Esophagus muscularis mucosa (tissue), 4 donors: Measurements from ENCODE around the gene KSR1. TPM values are rescaled to one million over a fixed set of nuclear protein-coding genes. Genes with fewer than 3 reads are reported as not detected.

Experiments used
- DNase-seq: peaks from one replicate; pipeline ENCODE4 v3.0.0-alpha.2; 2017; ENCODE audit errors: extremely low spot score
- H3K27ac ChIP-seq, 4 donors: fragments of 200-600 bp; sonication (generic); replicated peaks in 1 of 4; 1 replicate in 3 of 4; 2 replicates in 1 of 4; pipeline ENCODE4 v1.5.1; 2016 to 2019; ENCODE audit warnings: mild to moderate bottlenecking in 1 of 4
- H3K27me3 ChIP-seq, 4 donors: fragments of 200-600 bp; sonication (generic); one replicate each; pipeline versions ENCODE4 v1.5.1 to v1.6.0; 2016 to 2019
- H3K36me3 ChIP-seq, 4 donors: fragments of 200-600 bp; sonication (generic); one replicate each; pipeline ENCODE4 v1.5.1; 2016 to 2019
- H3K4me1 ChIP-seq, 4 donors: fragments of 200-600 bp; sonication (generic); one replicate each; pipeline ENCODE4 v1.5.1; 2016 to 2019
- H3K4me3 ChIP-seq, 4 donors: fragments of 200-600 bp; sonication (generic); 1 replicate in 2 of 4; 2 replicates in 2 of 4; pipeline ENCODE4 v1.5.1; 2016 to 2019; ENCODE audit warnings: mild to moderate bottlenecking in 4 of 4, moderate library complexity in 1 of 4
- H3K9me3 ChIP-seq, 4 donors: fragments of 200-600 bp; sonication (generic); 1 replicate in 3 of 4; 2 replicates in 1 of 4; pipeline ENCODE4 v1.5.1; 2016 to 2019
- EP300 ChIP-seq: sonication (generic); formaldehyde crosslinking; IDR thresholded peaks from one replicate; pipeline ENCODE4 v1.6.1; 2017; ENCODE audit warnings: antibody characterized with exemption
- POLR2A ChIP-seq: fragments of 450-650 bp; IDR thresholded peaks from one replicate; pipeline ENCODE4 v1.6.1; 2017; ENCODE audit warnings: antibody characterized with exemption, moderate library complexity, mild to moderate bottlenecking, low read depth
- POLR2AphosphoS5 ChIP-seq, 2 donors: sonication (generic); formaldehyde crosslinking; IDR thresholded peaks; one replicate each; pipeline ENCODE4 v1.6.1; 2017; ENCODE audit warnings: antibody characterized with exemption in 2 of 2
- WGBS: methylation state at CpG from one replicate; pipeline ENCODE4 v1.1.5; 2018; 5-methylcytosine and 5-hydroxymethylcytosine counted together
- intact Hi-C: fragments of 100-400 bp; cut with DNase I; formaldehyde crosslinking; loops from one replicate; pipeline ENCODE4 v1.15.1; 2023
- total RNA-seq, 4 donors: library from RNA; depleted of rRNA; stranded (reverse); fragments of >200 nt; gene quantifications; one replicate each; pipeline versions ENCODE4 v1.1.0 to v1.2.1, GENCODE V29; 2016
- TF ChIP-seq, protein P1 (sequence below), 3 experiments: fragments of 200-600 bp in 2 of 3; fragments of 450-650 bp in 1 of 3; sonication (generic) in 2 of 3; IDR thresholded peaks; one replicate each; pipeline ENCODE4 v1.5.1; 2017 to 2019; ENCODE audit warnings: antibody characterized with exemption in 3 of 3, mild to moderate bottlenecking in 2 of 3, moderate library complexity in 1 of 3

Gene KSR1
- total RNA-seq, 4 donors from 2014 or later, result 13.3 to 18.9 (median 13.7) TPM

DNA sequence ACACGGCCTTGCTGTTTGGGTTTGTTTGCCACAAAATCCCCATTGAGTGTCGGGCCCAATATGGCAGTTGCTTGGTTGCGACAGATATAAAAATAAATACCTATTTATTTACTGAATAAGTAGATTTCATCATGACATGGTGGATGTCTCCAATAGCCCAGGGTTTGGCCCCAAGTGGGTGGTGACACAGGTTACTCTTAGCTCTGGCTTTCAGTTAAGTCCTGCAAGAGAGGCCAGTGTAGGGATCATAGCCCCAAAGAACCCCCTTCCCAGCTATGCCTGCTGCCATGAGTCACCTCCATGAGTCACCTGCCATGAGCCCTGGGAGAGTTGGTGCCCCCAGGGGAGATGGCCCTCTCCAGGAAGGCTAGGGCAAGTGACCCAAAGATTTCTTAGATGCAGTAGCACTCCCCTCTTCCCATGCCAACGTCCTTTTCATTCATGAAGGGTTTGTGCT lies 96.1 kb downstream of the KSR1 start:
- intact Hi-C loops, result no loop called here
- DNase-seq, result no peak
- TF ChIP-seq POLR2AphosphoS5 (IDR thresholded peaks at IDR 0.05), result no peak
- no peak for TF ChIP-seq EP300
- no peak for TF ChIP-seq POLR2A
- Histone ChIP-seq H3K9me3 (no peaks in the 10 kb centered on the region), H3K4me1 (peaks cover 9 to 41% (median 39%) of the 10 kb centered on the region in 4 donors), H3K36me3 (peaks cover 0 to 3% (median 0%) of the 10 kb centered on the region in 4 donors), H3K27ac (peak overlapping the region in 1 of 4 donors; percentile 6), H3K27me3 (no peaks in the 10 kb centered on the region), H3K4me3 (no peak overlapping the region)
- WGBS, result 92% methylated on average over 4 of the region's 4 CpGs

DNA sequence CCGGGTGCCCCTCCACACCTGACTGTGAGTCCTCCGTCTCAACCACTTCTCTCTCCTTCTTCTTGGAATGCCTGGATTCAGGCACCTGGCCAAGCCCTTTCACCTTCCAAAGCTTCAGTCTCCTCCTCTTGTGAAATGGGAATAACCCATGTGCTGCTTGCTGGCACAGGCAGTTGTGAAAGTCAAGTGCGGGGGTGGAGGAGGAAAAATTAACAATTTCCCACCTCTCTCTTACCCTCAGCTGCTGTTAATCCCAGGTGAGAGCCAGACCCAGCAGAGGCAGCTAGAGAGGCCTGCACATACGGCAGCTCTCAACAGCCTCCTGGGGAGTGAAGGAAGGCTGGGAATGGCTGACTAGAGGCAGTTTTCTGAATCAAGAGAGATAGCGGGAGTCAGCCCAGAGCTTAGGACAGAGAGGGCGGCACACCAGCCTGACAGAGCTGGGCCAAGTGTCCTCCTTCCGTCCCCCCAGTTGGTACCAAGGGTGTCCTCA lies 96.8 kb downstream of the KSR1 start:
- WGBS, result 74% methylated on average over 7 of the region's 7 CpGs
- no peaks in the 10 kb centered on the region for H3K27me3 ChIP-seq
- TF ChIP-seq, protein P1, sequence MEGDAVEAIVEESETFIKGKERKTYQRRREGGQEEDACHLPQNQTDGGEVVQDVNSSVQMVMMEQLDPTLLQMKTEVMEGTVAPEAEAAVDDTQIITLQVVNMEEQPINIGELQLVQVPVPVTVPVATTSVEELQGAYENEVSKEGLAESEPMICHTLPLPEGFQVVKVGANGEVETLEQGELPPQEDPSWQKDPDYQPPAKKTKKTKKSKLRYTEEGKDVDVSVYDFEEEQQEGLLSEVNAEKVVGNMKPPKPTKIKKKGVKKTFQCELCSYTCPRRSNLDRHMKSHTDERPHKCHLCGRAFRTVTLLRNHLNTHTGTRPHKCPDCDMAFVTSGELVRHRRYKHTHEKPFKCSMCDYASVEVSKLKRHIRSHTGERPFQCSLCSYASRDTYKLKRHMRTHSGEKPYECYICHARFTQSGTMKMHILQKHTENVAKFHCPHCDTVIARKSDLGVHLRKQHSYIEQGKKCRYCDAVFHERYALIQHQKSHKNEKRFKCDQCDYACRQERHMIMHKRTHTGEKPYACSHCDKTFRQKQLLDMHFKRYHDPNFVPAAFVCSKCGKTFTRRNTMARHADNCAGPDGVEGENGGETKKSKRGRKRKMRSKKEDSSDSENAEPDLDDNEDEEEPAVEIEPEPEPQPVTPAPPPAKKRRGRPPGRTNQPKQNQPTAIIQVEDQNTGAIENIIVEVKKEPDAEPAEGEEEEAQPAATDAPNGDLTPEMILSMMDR (IDR thresholded peaks at IDR 0.05), result no peak
- TF ChIP-seq POLR2AphosphoS5 (IDR thresholded peaks at IDR 0.05), result no peak
- TF ChIP-seq EP300, result no peak
- no peak for TF ChIP-seq POLR2A
- H3K4me3 ChIP-seq, result no peak overlapping the region
- H3K4me1 ChIP-seq, result peaks cover 9 to 41% (median 39%) of the 10 kb centered on the region in 4 donors
- DNase-seq, result no peak
- peak overlapping the region in 2 of 4 donors; percentile 47 for H3K27ac ChIP-seq
- no peaks in the 10 kb centered on the region for H3K9me3 ChIP-seq
- intact Hi-C loops, result no loop called here
- H3K36me3 ChIP-seq, result peaks cover 0 to 3% (median 0%) of the 10 kb centered on the region in 4 donors

DNA sequence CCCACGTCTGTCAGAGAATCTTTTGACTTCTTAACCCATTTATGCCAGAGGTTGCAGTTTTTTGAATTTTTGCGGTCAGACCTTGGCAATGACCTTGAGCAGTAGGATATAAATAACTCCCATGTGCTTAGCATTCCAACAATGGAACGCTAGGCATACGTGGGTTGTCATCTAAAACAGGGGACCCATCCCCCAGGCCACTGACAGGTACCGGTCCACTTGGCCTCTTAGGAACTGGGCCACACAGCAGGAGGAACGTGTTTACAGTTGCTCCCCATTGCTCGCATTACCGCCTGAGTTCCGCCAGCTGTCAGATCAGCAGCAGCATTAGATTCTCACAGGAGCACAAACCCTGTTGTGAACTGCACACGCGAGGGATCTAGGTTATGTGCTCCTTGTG lies 97.9 kb downstream of the KSR1 start:
- no peak overlapping the region for H3K4me3 ChIP-seq
- no peak for DNase-seq
- 45% methylated on average over 11 of the region's 11 CpGs for WGBS
- H3K27ac ChIP-seq, result peak overlapping the region in 2 of 4 donors; percentile 19 to 47
- H3K36me3 ChIP-seq, result peaks cover 0 to 3% (median 0%) of the 10 kb centered on the region in 4 donors
- H3K4me1 ChIP-seq, result peaks cover 15 to 41% (median 40%) of the 10 kb centered on the region in 4 donors
- TF ChIP-seq POLR2AphosphoS5 (IDR thresholded peaks at IDR 0.05) (peak; percentile 28 to 50), POLR2A (no peak), EP300 (no peak)
- TF ChIP-seq, protein P1 (IDR thresholded peaks at IDR 0.05), result no peak
- intact Hi-C loops, result no loop called here
- H3K9me3 ChIP-seq, result no peaks in the 10 kb centered on the region
- no peaks in the 10 kb centered on the region for H3K27me3 ChIP-seq

DNA sequence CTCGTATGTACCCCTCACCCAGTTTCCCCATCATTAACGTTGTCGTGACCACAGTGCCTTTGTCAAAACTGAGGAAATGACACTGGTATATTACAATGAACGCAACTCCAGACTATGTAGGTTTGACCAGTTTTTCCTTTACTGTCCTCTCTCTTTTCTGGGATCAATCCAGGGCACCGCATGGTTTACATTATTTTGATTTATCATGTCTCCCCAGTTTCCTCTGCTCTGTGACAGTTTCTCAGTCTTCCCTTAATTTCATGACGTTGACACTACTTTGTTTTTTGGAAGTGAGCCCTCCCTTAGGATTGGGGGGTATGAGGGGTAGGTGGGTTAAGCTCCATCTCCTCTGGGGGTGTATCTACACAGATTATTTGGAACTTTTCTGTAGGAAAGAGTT lies 98.7 kb downstream of the KSR1 start:
- Histone ChIP-seq H3K36me3 (peaks cover 0 to 3% (median 0%) of the 10 kb centered on the region in 4 donors), H3K9me3 (no peaks in the 10 kb centered on the region), H3K4me3 (no peak overlapping the region), H3K27ac (no peak overlapping the region), H3K27me3 (no peaks in the 10 kb centered on the region), H3K4me1 (peaks cover 22 to 44% (median 42%) of the 10 kb centered on the region in 4 donors)
- DNase-seq, result no peak
- WGBS, result 79% methylated on average over 6 of the region's 6 CpGs
- no peak for TF ChIP-seq POLR2AphosphoS5 (IDR thresholded peaks at IDR 0.05)
- TF ChIP-seq, protein P1 (IDR thresholded peaks at IDR 0.05), result no peak
- TF ChIP-seq POLR2A, result no peak
- no peak for TF ChIP-seq EP300
- intact Hi-C loops, result loop anchor here (5.0 kb wide), 1 partner anchor 98 kb away; the partner anchor contains the start of gene KSR1

DNA sequence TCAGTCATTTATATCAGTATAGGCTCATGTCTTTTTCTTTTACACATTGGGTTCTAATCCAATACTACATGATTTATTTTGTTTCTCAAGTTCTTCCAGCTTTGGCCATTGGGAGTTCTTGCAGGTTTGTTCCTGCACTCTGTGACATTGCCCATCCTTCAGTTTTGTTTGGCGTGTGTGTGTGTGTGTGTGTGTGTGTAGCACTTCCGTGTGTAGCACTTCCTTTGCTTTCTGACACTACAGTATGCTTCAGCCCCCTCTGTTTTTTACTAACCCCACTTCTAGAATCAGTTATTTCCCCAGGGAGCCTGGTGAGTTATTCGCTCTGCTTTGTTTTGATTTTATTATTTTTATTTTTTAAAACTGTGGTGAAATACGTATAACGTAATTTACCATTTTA lies 99.1 kb downstream of the KSR1 start:
- no peak overlapping the region for H3K27ac ChIP-seq
- WGBS, result 78% methylated on average over 5 of the region's 5 CpGs
- TF ChIP-seq POLR2A (no peak), EP300 (no peak), POLR2AphosphoS5 (IDR thresholded peaks at IDR 0.05) (no peak)
- TF ChIP-seq, protein P1 (IDR thresholded peaks at IDR 0.05), result no peak
- no peak overlapping the region for H3K4me3 ChIP-seq
- H3K27me3 ChIP-seq, result no peaks in the 10 kb centered on the region
- no peak for DNase-seq
- no peaks in the 10 kb centered on the region for H3K9me3 ChIP-seq
- H3K36me3 ChIP-seq, result peaks cover 0 to 3% (median 0%) of the 10 kb centered on the region in 4 donors
- intact Hi-C loops, result loop anchor here (5.0 kb wide), 1 partner anchor 98 kb away; the partner anchor contains the start of gene KSR1
- H3K4me1 ChIP-seq, result peaks cover 22 to 48% (median 47%) of the 10 kb centered on the region in 4 donors
